DOHH2 (cell line): ENCODE results near the gene LMO7.

Experiments
- H3F3A ChIP-seq: fragments of 200-600 bp; sonication (generic), shearing (Covaris generic); 2 replicates; pipeline ENCODE4 v1.6.0; 2016; ENCODE audit warnings: antibody characterized with exemption, mild to moderate bottlenecking; ENCODE audit not compliant: control insufficient read depth, insufficient read depth
- H3K27ac ChIP-seq: fragments of 200-600 bp; sonication (generic); 2 replicates; pipeline ENCODE4 v1.5.1; 2014; ENCODE audit warnings: low read depth, mild to moderate bottlenecking, low read length, moderate library complexity
- H3K27me3 ChIP-seq: fragments of 200-600 bp; sonication (generic); 2 replicates; pipeline ENCODE4 v1.6.1; 2014; ENCODE audit warnings: mild to moderate bottlenecking, low read length, mixed read lengths; ENCODE audit not compliant: control insufficient read depth
- H3K36me3 ChIP-seq: fragments of 200-600 bp; sonication (generic); 2 replicates; pipeline ENCODE4 v1.6.1; 2014; ENCODE audit warnings: mild to moderate bottlenecking, low read length, moderate library complexity, mixed read lengths; ENCODE audit not compliant: control insufficient read depth
- H3K4me1 ChIP-seq: fragments of 200-600 bp; sonication (generic); 2 replicates; pipeline ENCODE4 v1.6.1; 2014; ENCODE audit warnings: mild to moderate bottlenecking, low read length, mixed read lengths; ENCODE audit not compliant: control insufficient read depth
- H3K4me2 ChIP-seq: fragments of 200-600 bp; sonication (generic); 2 replicates; pipeline ENCODE4 v1.6.0; 2014; ENCODE audit warnings: mild to moderate bottlenecking, low read length, moderate library complexity
- H3K4me3 ChIP-seq: fragments of 200-600 bp; sonication (generic); 2 replicates; pipeline ENCODE4 v1.5.1; 2014; ENCODE audit warnings: mild to moderate bottlenecking, low read length, mixed read lengths
- H3K79me2 ChIP-seq: fragments of 200-600 bp; sonication (generic); 2 replicates; pipeline ENCODE4 v1.6.1; 2014; ENCODE audit warnings: mild to moderate bottlenecking, low read length, mixed read lengths; ENCODE audit not compliant: control insufficient read depth
- H3K9me2 ChIP-seq: fragments of 200-600 bp; sonication (generic); replicated peaks from 2 replicates; pipeline ENCODE4 v1.6.1; 2014; ENCODE audit warnings: mild to moderate bottlenecking, low read length, mixed read lengths; ENCODE audit not compliant: control insufficient read depth
- H3K9me3 ChIP-seq: fragments of 200-600 bp; sonication (generic); 2 replicates; pipeline ENCODE4 v1.6.1; 2014; ENCODE audit warnings: antibody characterized with exemption, low read length, mixed read lengths; ENCODE audit not compliant: control insufficient read depth, insufficient read depth
- H4K20me1 ChIP-seq: fragments of 200-600 bp; sonication (generic); 2 replicates; pipeline ENCODE4 v1.6.0; 2014; ENCODE audit warnings: low read depth, mild to moderate bottlenecking, antibody characterized with exemption, low read length, moderate library complexity; ENCODE audit not compliant: control insufficient read depth, insufficient read depth
- CTCF ChIP-seq: fragments of 200-600 bp; sonication (generic); IDR thresholded peaks from one replicate; pipeline ENCODE4 v1.5.1; 2014; ENCODE audit warnings: antibody characterized with exemption, mild to moderate bottlenecking, low read depth, low read length; ENCODE audit not compliant: poor library complexity, severe bottlenecking
- EZH2phosphoT487 ChIP-seq: fragments of 200-600 bp; sonication (generic); IDR thresholded peaks from 2 replicates; pipeline ENCODE4 v1.6.1; 2017; ENCODE audit warnings: borderline replicate concordance, mild to moderate bottlenecking, antibody characterized with exemption, low read length, moderate library complexity, mixed read lengths

The LMO7 gene

GRCh38 chr13:75902166-75903104 is 266.3 kb downstream of the LMO7 start:
- Histone ChIP-seq H3K79me2 (no peaks in the 10 kb centered on the region), H3K27ac (no peak overlapping the region), H4K20me1 (no peaks in the 10 kb centered on the region), H3K27me3 (0 out of 2 replicates have a peak, but pooled peaks cover 2% of the 10 kb centered on the region), H3K4me3 (no peak overlapping the region), H3F3A (no peaks in the 10 kb centered on the region), H3K4me2 (no peak overlapping the region), H3K9me2 (no peaks in the 10 kb centered on the region), H3K4me1 (no peaks in the 10 kb centered on the region), H3K36me3 (no peaks in the 10 kb centered on the region), H3K9me3 (no peaks in the 10 kb centered on the region)
- TF ChIP-seq EZH2phosphoT487 (no peak), CTCF (no peak)

GRCh38 chr13:75904012-75904411 is 267.9 kb downstream of the LMO7 start:
- Histone ChIP-seq H3K9me2 (no peaks in the 10 kb centered on the region), H3K79me2 (no peaks in the 10 kb centered on the region), H3F3A (no peaks in the 10 kb centered on the region), H4K20me1 (no peaks in the 10 kb centered on the region), H3K27ac (no peak overlapping the region), H3K36me3 (no peaks in the 10 kb centered on the region), H3K4me3 (no peak overlapping the region), H3K9me3 (no peaks in the 10 kb centered on the region), H3K27me3 (peaks cover 7% of the 10 kb centered on the region; the same call in 1 of the 2 replicates), H3K4me2 (no peak overlapping the region), H3K4me1 (no peaks in the 10 kb centered on the region)
- TF ChIP-seq EZH2phosphoT487 (no peak), CTCF (no peak)

- Histone ChIP-seq H3K4me3 (no peak overlapping the region), H3K79me2 (no peaks in the 10 kb centered on the region), H3K9me2 (no peaks in the 10 kb centered on the region), H4K20me1 (no peaks in the 10 kb centered on the region), H3K4me1 (no peaks in the 10 kb centered on the region), H3K4me2 (no peak overlapping the region), H3K9me3 (no peaks in the 10 kb centered on the region), H3F3A (no peaks in the 10 kb centered on the region), H3K27me3 (peaks cover 7% of the 10 kb centered on the region; the same call in 1 of the 2 replicates), H3K36me3 (no peaks in the 10 kb centered on the region), H3K27ac (no peak overlapping the region)
- TF ChIP-seq CTCF (no peak), EZH2phosphoT487 (no peak)
Observed at GRCh38 chr13:75906315-75906714, 270.2 kb downstream of the LMO7 start.
